HepG2 (cell line): ENCODE measurements around the gene CENPL. TPM values are rescaled to one million over a fixed set of nuclear protein-coding genes. Genes with fewer than 3 reads are reported as not detected.
A peak's percentile ranks its signal among the peaks of the same experiment; 100 is the strongest.

Experiments
- HINFP ChIP-seq: sonication (generic); formaldehyde crosslinking; IDR thresholded peaks from 2 replicates; pipeline ENCODE4 v1.4.0; 2020; ENCODE audit warnings: low read depth, mild to moderate bottlenecking, missing genetic modification reagents
- NCOA2 ChIP-seq: sonication (generic); formaldehyde crosslinking; IDR thresholded peaks from 2 replicates; pipeline ENCODE4 v1.8.0; 2022; ENCODE audit warnings: inconsistent platforms
- SNAPC2 ChIP-seq: sonication (generic); formaldehyde crosslinking; IDR thresholded peaks from 2 replicates; pipeline ENCODE4 v1.8.1; 2022; ENCODE audit warnings: mild to moderate bottlenecking, missing genetic modification reagents
- ZFP90 ChIP-seq: sonication (generic); formaldehyde crosslinking; IDR thresholded peaks from 2 replicates; pipeline ENCODE4 v1.8.0; 2022; ENCODE audit warnings: missing genetic modification reagents, mild to moderate bottlenecking, inconsistent platforms, borderline replicate concordance
- ZNF280D ChIP-seq: sonication (generic); formaldehyde crosslinking; IDR thresholded peaks from 2 replicates; pipeline ENCODE4 v1.5.1; 2020; ENCODE audit warnings: mild to moderate bottlenecking, missing genetic modification reagents
- ZNF557 ChIP-seq: sonication (generic); formaldehyde crosslinking; IDR thresholded peaks from 2 replicates; pipeline ENCODE4 v1.4.0; 2020; ENCODE audit warnings: missing genetic modification reagents
- ZNF761 ChIP-seq: sonication (generic); formaldehyde crosslinking; conservative IDR thresholded peaks from 2 replicates; pipeline ENCODE4 v1.4.0; 2020; ENCODE audit warnings: mild to moderate bottlenecking, missing genetic modification reagents
- ZSCAN21 ChIP-seq: sonication (generic); formaldehyde crosslinking; IDR thresholded peaks from 2 replicates; pipeline ENCODE4 v1.8.0; 2022; ENCODE audit warnings: mild to moderate bottlenecking, missing genetic modification reagents, moderate library complexity, borderline replicate concordance
- polyA plus RNA-seq, 8 experiments: library from polyadenylated mRNA; depleted of rRNA in 3 of 8; stranded (reverse) in 7 of 8; unstranded in 1 of 8; fragments of >200 nt; fragmentation: Illumina TruSeq in 4 of 8; extraction: Trizol in 4 of 8; gene quantifications; 2 replicates each; pipeline versions ENCODE4 v1.2.1 to v1.2.3, GENCODE V29; 2011 to 2016; ENCODE audit warnings: low read depth in 4 of 8, missing spikeins in 1 of 8, mixed read lengths in 1 of 8; ENCODE audit not compliant: insufficient read depth in 1 of 8
- total RNA-seq, 5 experiments: library from RNA; depleted of rRNA; stranded (reverse); fragments of >200 nt; fragmentation: Illumina TruSeq; extraction: Trizol; gene quantifications; 2 replicates each; pipeline ENCODE4 v1.2.3, GENCODE V29; 2016; ENCODE audit warnings: low read depth in 1 of 5
- TF ChIP-seq, protein P1 (sequence below): sonication (generic); formaldehyde crosslinking; IDR thresholded peaks from 2 replicates; pipeline ENCODE4 v1.4.0; 2020; ENCODE audit warnings: missing genetic modification reagents, mild to moderate bottlenecking, borderline replicate concordance
- TF ChIP-seq, protein P2 (sequence below): sonication (generic); formaldehyde crosslinking; IDR thresholded peaks from 2 replicates; pipeline ENCODE4 v1.8.0; 2022; ENCODE audit warnings: missing genetic modification reagents, mild to moderate bottlenecking, moderate library complexity, borderline replicate concordance
- TF ChIP-seq, protein P3 (sequence below): sonication (generic); formaldehyde crosslinking; conservative IDR thresholded peaks from 2 replicates; pipeline ENCODE4 v1.5.0; 2020; ENCODE audit warnings: missing genetic modification reagents
- TF ChIP-seq, protein P4 (sequence below): sonication (generic); formaldehyde crosslinking; conservative IDR thresholded peaks from 2 replicates; pipeline ENCODE4 v1.4.0; 2020; ENCODE audit warnings: missing genetic modification reagents

The CENPL gene
- total and polyA plus RNA-seq, 2 of the 13 experiments (the other 11 are each of a cell fraction or from before 2014, with no cell fraction given): 4.4 to 14.2 TPM

GRCh38 chr1:173867753-173868265 lies 43.1 kb upstream of the CENPL start, which contains the start of gene GAS5 (continued):
- TF ChIP-seq NCOA2 (peak; percentile 38; the same call in 1 of the 2 replicates), SNAPC2 (no peak), ZNF557 (CRISPR knock-in tag) (peak; percentile 72; the same call in 1 of the 2 replicates), ZSCAN21 (CRISPR knock-in tag) (0 out of 2 replicates have a peak, but pooled peaks have one; percentile 24), HINFP (CRISPR knock-in tag) (peak; percentile 81), ZNF280D (CRISPR knock-in tag) (peak; percentile 60), ZFP90 (CRISPR knock-in tag) (peak; percentile 54; the same call in 1 of the 2 replicates), ZNF761 (CRISPR knock-in tag) (peak; percentile 88)
- TF ChIP-seq, protein P1, sequence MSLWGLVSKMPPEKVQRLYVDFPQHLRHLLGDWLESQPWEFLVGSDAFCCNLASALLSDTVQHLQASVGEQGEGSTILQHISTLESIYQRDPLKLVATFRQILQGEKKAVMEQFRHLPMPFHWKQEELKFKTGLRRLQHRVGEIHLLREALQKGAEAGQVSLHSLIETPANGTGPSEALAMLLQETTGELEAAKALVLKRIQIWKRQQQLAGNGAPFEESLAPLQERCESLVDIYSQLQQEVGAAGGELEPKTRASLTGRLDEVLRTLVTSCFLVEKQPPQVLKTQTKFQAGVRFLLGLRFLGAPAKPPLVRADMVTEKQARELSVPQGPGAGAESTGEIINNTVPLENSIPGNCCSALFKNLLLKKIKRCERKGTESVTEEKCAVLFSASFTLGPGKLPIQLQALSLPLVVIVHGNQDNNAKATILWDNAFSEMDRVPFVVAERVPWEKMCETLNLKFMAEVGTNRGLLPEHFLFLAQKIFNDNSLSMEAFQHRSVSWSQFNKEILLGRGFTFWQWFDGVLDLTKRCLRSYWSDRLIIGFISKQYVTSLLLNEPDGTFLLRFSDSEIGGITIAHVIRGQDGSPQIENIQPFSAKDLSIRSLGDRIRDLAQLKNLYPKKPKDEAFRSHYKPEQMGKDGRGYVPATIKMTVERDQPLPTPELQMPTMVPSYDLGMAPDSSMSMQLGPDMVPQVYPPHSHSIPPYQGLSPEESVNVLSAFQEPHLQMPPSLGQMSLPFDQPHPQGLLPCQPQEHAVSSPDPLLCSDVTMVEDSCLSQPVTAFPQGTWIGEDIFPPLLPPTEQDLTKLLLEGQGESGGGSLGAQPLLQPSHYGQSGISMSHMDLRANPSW (CRISPR knock-in tag): no peak
- TF ChIP-seq, protein P2, sequence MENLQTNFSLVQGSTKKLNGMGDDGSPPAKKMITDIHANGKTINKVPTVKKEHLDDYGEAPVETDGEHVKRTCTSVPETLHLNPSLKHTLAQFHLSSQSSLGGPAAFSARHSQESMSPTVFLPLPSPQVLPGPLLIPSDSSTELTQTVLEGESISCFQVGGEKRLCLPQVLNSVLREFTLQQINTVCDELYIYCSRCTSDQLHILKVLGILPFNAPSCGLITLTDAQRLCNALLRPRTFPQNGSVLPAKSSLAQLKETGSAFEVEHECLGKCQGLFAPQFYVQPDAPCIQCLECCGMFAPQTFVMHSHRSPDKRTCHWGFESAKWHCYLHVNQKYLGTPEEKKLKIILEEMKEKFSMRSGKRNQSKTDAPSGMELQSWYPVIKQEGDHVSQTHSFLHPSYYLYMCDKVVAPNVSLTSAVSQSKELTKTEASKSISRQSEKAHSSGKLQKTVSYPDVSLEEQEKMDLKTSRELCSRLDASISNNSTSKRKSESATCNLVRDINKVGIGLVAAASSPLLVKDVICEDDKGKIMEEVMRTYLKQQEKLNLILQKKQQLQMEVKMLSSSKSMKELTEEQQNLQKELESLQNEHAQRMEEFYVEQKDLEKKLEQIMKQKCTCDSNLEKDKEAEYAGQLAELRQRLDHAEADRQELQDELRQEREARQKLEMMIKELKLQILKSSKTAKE (CRISPR knock-in tag): peak; percentile 39; the same call in 1 of the 2 replicates
- TF ChIP-seq, protein P3, sequence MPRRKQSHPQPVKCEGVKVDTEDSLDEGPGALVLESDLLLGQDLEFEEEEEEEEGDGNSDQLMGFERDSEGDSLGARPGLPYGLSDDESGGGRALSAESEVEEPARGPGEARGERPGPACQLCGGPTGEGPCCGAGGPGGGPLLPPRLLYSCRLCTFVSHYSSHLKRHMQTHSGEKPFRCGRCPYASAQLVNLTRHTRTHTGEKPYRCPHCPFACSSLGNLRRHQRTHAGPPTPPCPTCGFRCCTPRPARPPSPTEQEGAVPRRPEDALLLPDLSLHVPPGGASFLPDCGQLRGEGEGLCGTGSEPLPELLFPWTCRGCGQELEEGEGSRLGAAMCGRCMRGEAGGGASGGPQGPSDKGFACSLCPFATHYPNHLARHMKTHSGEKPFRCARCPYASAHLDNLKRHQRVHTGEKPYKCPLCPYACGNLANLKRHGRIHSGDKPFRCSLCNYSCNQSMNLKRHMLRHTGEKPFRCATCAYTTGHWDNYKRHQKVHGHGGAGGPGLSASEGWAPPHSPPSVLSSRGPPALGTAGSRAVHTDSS (CRISPR knock-in tag): 0 out of 2 replicates have a peak, but pooled peaks have one; percentile 20
- TF ChIP-seq, protein P4, sequence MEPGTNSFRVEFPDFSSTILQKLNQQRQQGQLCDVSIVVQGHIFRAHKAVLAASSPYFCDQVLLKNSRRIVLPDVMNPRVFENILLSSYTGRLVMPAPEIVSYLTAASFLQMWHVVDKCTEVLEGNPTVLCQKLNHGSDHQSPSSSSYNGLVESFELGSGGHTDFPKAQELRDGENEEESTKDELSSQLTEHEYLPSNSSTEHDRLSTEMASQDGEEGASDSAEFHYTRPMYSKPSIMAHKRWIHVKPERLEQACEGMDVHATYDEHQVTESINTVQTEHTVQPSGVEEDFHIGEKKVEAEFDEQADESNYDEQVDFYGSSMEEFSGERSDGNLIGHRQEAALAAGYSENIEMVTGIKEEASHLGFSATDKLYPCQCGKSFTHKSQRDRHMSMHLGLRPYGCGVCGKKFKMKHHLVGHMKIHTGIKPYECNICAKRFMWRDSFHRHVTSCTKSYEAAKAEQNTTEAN (CRISPR knock-in tag): peak; percentile 30; the same call in 1 of the 2 replicates
